GM12878 (cell line): ENCODE measurements around the gene CAMK2G. TPM values are rescaled to one million over a fixed set of nuclear protein-coding genes. Genes with fewer than 3 reads are reported as not detected.

ENCODE experiments used
- ATAC-seq: fragments of 200-7000 bp; cut with Tn5 transposase; 3 replicates; pipeline ENCODE4 v1.9.1; 2020; ENCODE audit warnings: mild to moderate bottlenecking, moderate library complexity
- BruUV-seq: library from RNA; stranded (reverse); fragments of 400-500 nt; replicated peaks from 2 replicates; lab custom pipeline; 2021; lab: Mats Ljungman, UMichigan
- CTCF ChIA-PET: fragments of 300-600 bp; sonication (Branson Sonifier 250); formaldehyde crosslinking; extraction: SDS; loops from one replicate; lab custom pipeline; 2021; ENCODE audit warnings: inconsistent platforms; lab: Yijun Ruan, JAX
- POLR2A ChIA-PET: fragments of 350-600 bp; formaldehyde crosslinking; extraction: SDS; loops from one replicate; lab custom pipeline; 2021; ENCODE audit warnings: inconsistent platforms; lab: Charles Lee
- RAD21 ChIA-PET: fragments of 300-600 bp; sonication (Branson Sonifier 250); formaldehyde crosslinking; loops from one replicate; lab custom pipeline; 2023; ENCODE audit warnings: antibody characterized with exemption; ENCODE audit not compliant: unreplicated experiment; lab: Charles Lee
- SMC1A ChIA-PET: fragments of 300-600 bp; sonication (Branson Sonifier 250); formaldehyde crosslinking; loops from one replicate; lab custom pipeline; 2023; ENCODE audit not compliant: unreplicated experiment, uncharacterized antibody; lab: Charles Lee
- DNase-seq: peaks from one replicate; pipeline ENCODE4 v3.0.0-alpha.2; 2011; ENCODE audit warnings: low read depth, low spot score
- FAIRE-seq: peaks from 3 replicates; lab custom pipeline; 2011; peaks lifted over from hg19 to GRCh38; lab: Jason Lieb, UNC
- H2AFZ ChIP-seq: 2 replicates; pipeline ENCODE4 v1.6.0; 2011; ENCODE audit warnings: low read depth, low read length, control low read depth; ENCODE audit not compliant: control insufficient read depth
- H3K27ac ChIP-seq: 2 replicates; pipeline ENCODE4 v1.5.1; 2011; ENCODE audit warnings: control low read depth; ENCODE audit not compliant: control insufficient read depth, insufficient read depth
- H3K27me3 ChIP-seq, 2 experiments: replicated peaks in 1 of 2; 2 replicates each; pipeline versions ENCODE4 v1.6.0 to v1.6.1; 2011; ENCODE audit warnings: low read length in 1 of 2; ENCODE audit not compliant: control insufficient read depth in 2 of 2, insufficient read depth in 2 of 2
- H3K36me3 ChIP-seq, 2 experiments: 2 replicates each; pipeline ENCODE4 v1.5.1; 2011; ENCODE audit warnings: low read length in 1 of 2; ENCODE audit not compliant: control insufficient read depth in 2 of 2, insufficient read depth in 2 of 2
- H3K4me1 ChIP-seq: 2 replicates; pipeline ENCODE4 v1.6.1; 2011; ENCODE audit warnings: mild to moderate bottlenecking, low read length, moderate library complexity, mixed read lengths; ENCODE audit not compliant: control insufficient read depth, insufficient read depth
- H3K4me2 ChIP-seq: 2 replicates; pipeline ENCODE4 v1.6.0; 2011; ENCODE audit warnings: control low read depth; ENCODE audit not compliant: control insufficient read depth, insufficient read depth
- H3K4me3 ChIP-seq: fragments of 200-600 bp; sonication (generic); 2 replicates; pipeline ENCODE4 v1.5.1; 2016
- H3K79me2 ChIP-seq: 2 replicates; pipeline ENCODE4 v1.6.0; 2011; ENCODE audit warnings: low read length; ENCODE audit not compliant: control insufficient read depth, insufficient read depth
- H3K9ac ChIP-seq: 2 replicates; pipeline ENCODE4 v1.8.0; 2011; ENCODE audit warnings: low read length, control low read depth, mixed read lengths; ENCODE audit not compliant: control insufficient read depth, insufficient read depth
- H3K9me3 ChIP-seq: replicated peaks from 3 replicates; pipeline ENCODE4 v1.5.1; 2011; ENCODE audit warnings: mild to moderate bottlenecking, low read length; ENCODE audit not compliant: control insufficient read depth, insufficient read depth
- H4K20me1 ChIP-seq: 2 replicates; pipeline ENCODE4 v1.6.0; 2011; ENCODE audit not compliant: control insufficient read depth, insufficient read depth
- BHLHE40 ChIP-seq, 2 experiments: fragments of 450-650 bp in 1 of 2; IDR thresholded peaks; 2 replicates each; pipeline ENCODE4 v1.6.1; 2011 to 2017; ENCODE audit warnings: low read depth in 2 of 2, borderline replicate concordance in 1 of 2, improper control_type of control experiment in 1 of 2, low read length in 1 of 2, mild to moderate bottlenecking in 1 of 2
- CHD2 ChIP-seq: IDR thresholded peaks from 2 replicates; pipeline ENCODE4 v1.6.1; 2011; ENCODE audit warnings: low read depth, low read length, improper control_type of control experiment, borderline replicate concordance
- CHD4 ChIP-seq: fragments of 200-600 bp; sonication (generic); IDR thresholded peaks from 2 replicates; pipeline ENCODE4 v1.6.1; 2016; ENCODE audit warnings: mild to moderate bottlenecking
- CTCF ChIP-seq, 3 experiments: IDR thresholded peaks in 2 of 3; conservative IDR thresholded peaks in 1 of 3; 2 replicates each; pipeline ENCODE4 v1.5.1; 2011; ENCODE audit warnings: low read depth in 3 of 3, low read length in 3 of 3, mild to moderate bottlenecking in 3 of 3, control low read depth in 2 of 3, moderate library complexity in 2 of 3, inconsistent platforms in 1 of 3, mixed read lengths in 1 of 3; ENCODE audit not compliant: control insufficient read depth in 2 of 3, insufficient read depth in 1 of 3; ENCODE audit errors: extremely low read depth in 1 of 3
- JUND ChIP-seq: IDR thresholded peaks from 2 replicates; pipeline ENCODE4 v1.6.1; 2012; ENCODE audit warnings: low read depth, mild to moderate bottlenecking, low read length, improper control_type of control experiment, moderate library complexity
- PRDM15 ChIP-seq: fragments of 450-650 bp; formaldehyde crosslinking; IDR thresholded peaks from 2 replicates; pipeline ENCODE4 v1.4.0; 2020; ENCODE audit warnings: mild to moderate bottlenecking, moderate library complexity
- YY1 ChIP-seq: IDR thresholded peaks from 2 replicates; pipeline ENCODE4 v1.6.1; 2011; ENCODE audit warnings: low read depth, mild to moderate bottlenecking, low read length
- ZNF622 ChIP-seq: fragments of 450-650 bp; IDR thresholded peaks from 2 replicates; pipeline ENCODE4 v1.6.1; 2017; ENCODE audit warnings: mild to moderate bottlenecking, inconsistent platforms
- WGBS: methylation state at CpG from one replicate; pipeline ENCODE4 v1.1.6; 2016; ENCODE audit warnings: low lambda C conversion rate; ENCODE audit not compliant: insufficient replicate concordance, insufficient coverage; ENCODE audit errors: missing lambda C conversion rate; 5-methylcytosine and 5-hydroxymethylcytosine counted together
- in situ Hi-C: fragments of 300-500 bp; cut with MboI; formaldehyde crosslinking; loops from 9 replicates; pipeline ENCODE4 v1.14.3; 2018; ENCODE audit warnings: mixed read lengths
- intact Hi-C: fragments of 100-400 bp; cut with micrococcal nuclease; formaldehyde crosslinking; loops from one replicate; pipeline ENCODE4 v1.14.2; 2022; ENCODE audit not compliant: unreplicated experiment
- polyA plus RNA-seq, 11 experiments: library from polyadenylated mRNA; depleted of rRNA in 4 of 11; unstranded in 6 of 11; stranded (reverse) in 5 of 11; fragments of >200 nt; fragmentation: Nextera tagmentation in 4 of 11; fragmentation: Illumina TruSeq in 1 of 11; extraction: Ambion mirVana in 4 of 11; extraction: Trizol in 1 of 11; gene quantifications; 1 replicate in 1 of 11; 2 replicates in 10 of 11; pipeline versions ENCODE4 v1.2.1 to v1.2.3, GENCODE V29; 2011 to 2016; ENCODE audit warnings: inconsistent platforms in 2 of 11, missing spikeins in 2 of 11, low read depth in 1 of 11
- total RNA-seq, 4 experiments: library from RNA; depleted of rRNA in 3 of 4; stranded (reverse); fragments of >200 nt in 3 of 4; fragmentation: Illumina TruSeq in 1 of 4; extraction: Trizol in 1 of 4; gene quantifications; 2 replicates each; pipeline versions ENCODE4 v1.2.1 to v1.2.3, GENCODE V29; 2013 to 2021

CAMK2G gene
- total and polyA plus RNA-seq, 10 of the 15 experiments (the other 5 are each of a cell fraction or from before 2014, with no cell fraction given) = 5.5 to 24.3 (median 16.9) TPM

DNA sequence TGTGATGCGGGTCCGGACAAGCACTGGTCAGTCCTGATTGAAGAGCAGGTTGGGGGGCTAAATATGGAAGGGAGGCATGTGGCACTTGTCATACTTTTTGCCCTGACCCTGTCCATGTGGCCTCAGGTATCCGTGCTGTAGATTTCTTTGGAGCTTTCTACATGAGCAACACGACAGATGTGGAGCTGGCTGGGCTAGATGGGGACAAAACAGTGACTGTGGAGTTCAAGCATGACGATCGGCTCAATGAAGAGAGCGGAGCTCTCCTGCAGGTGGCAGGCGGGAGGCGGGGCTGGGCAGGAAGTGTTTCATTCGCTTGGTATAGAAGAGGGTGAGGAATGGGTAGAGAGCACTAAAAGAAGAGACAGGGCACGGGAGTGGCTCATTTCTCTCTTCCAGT, 105.5 kb downstream of the CAMK2G start (continued):
- peak in 2 of 3 experiments; percentile 15 to 36; a peak in 4 of 6 replicates for TF ChIP-seq CTCF (IDR thresholded peaks at IDR 0.05 in 2 of 3, conservative IDR thresholded peaks at IDR 0.05 in 1 of 3; ENCODE audit: control insufficient read depth in 2 of 3, extremely low read depth in 1 of 3, insufficient read depth in 1 of 3, low read depth in 3 of 3, low read length in 3 of 3)
- TF ChIP-seq CHD2 = no peak
- TF ChIP-seq, all 136 proteins: peak for 3

DNA sequence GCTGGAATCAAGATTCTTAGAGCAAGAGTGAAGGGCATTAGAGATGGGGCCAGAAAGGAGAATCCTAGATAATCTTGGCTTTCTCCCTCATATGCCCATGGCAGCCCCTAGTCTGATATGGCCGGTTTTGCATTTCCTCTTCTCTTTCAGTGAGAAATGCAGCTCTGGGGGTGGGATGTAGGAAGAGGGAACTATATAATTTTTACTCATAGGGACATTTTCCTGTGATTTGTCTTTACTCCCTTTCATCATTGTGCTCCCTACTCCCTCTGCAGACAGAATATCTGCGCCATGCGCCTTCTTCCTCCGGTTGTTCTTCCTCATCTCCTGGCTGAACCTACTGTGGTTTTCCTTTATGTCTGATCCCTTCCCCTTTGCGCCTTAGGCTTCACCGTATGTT, 109.3 kb downstream of the CAMK2G start:
- ATAC-seq (no peak), DNase-seq (no peak), FAIRE-seq (no peak)
- Histone ChIP-seq H3K4me2 (no peak overlapping the region), H2AFZ (no peak overlapping the region), H3K4me1 (peaks cover 27% of the 10 kb centered on the region), H3K27me3 (no peaks in the 10 kb centered on the region), H3K79me2 (peaks cover 2% of the 10 kb centered on the region), H3K9ac (no peak overlapping the region), H3K36me3 (peaks cover 42 to 85% of the 10 kb centered on the region in 2 experiments), H3K9me3 (no peaks in the 10 kb centered on the region), H3K4me3 (no peak overlapping the region), H3K27ac (no peak overlapping the region), H4K20me1 (peaks cover 3% of the 10 kb centered on the region; the same call in 1 of the 2 replicates)
- intact Hi-C loops = no loop called here
- in situ Hi-C loops = no loop called here
- ChIA-PET POLR2A (interaction anchor here (2.1 to 3.8 kb wide), 3 partner anchors 7 to 34 kb away, joined by 10 to 33 read pairs (median 16); partner anchors contain the start of gene SEC24C), RAD21 (no interaction called here), CTCF (no interaction called here), SMC1A (interaction anchor here (1.3 to 1.5 kb wide), 2 partner anchors 21 to 68 kb away, joined by 4 to 5 read pairs; partner anchors contain the start of gene SEC24C)
- 96% methylated on average over 6 of the region's 6 CpGs for WGBS
- BruUV-seq = no TSS peak
- TF ChIP-seq YY1 = no peak
- TF ChIP-seq BHLHE40 (IDR thresholded peaks at IDR 0.05; ENCODE audit: borderline replicate concordance in 1 of 2, low read depth in 2 of 2, low read length in 1 of 2) = no peak
- no peak for TF ChIP-seq ZNF622
- no peak for TF ChIP-seq PRDM15
- no peak for TF ChIP-seq CHD4
- TF ChIP-seq JUND = no peak
